HEK293 (cell line): ENCODE data around the gene FNDC5.

Experiments used
- FEZF1 ChIP-seq: fragments of 450-650 bp; formaldehyde crosslinking; IDR thresholded peaks from 2 replicates; pipeline ENCODE4 v1.5.1; 2016; ENCODE audit warnings: missing biosample characterization, missing genetic modification characterization
- GLIS1 ChIP-seq: fragments of 450-650 bp; formaldehyde crosslinking; IDR thresholded peaks from 2 replicates; pipeline ENCODE4 v1.5.1; 2016; ENCODE audit warnings: missing biosample characterization, missing genetic modification characterization
- IKZF3 ChIP-seq: fragments of 450-650 bp; IDR thresholded peaks from 2 replicates; pipeline ENCODE4 v1.5.0; 2018; ENCODE audit warnings: missing biosample characterization, mild to moderate bottlenecking, missing genetic modification characterization, moderate library complexity
- KLF1 ChIP-seq: fragments of 450-650 bp; formaldehyde crosslinking; IDR thresholded peaks from 2 replicates; pipeline ENCODE4 v1.5.1; 2016; ENCODE audit warnings: missing biosample characterization, missing genetic modification characterization
- KLF10 ChIP-seq: fragments of 450-650 bp; IDR thresholded peaks from 2 replicates; pipeline ENCODE4 v1.5.1; 2018; ENCODE audit warnings: missing biosample characterization, mild to moderate bottlenecking, missing genetic modification characterization
- MEIS1 ChIP-seq: sonication (generic); formaldehyde crosslinking; IDR thresholded peaks from 2 replicates; pipeline ENCODE4 v1.8.1; 2022; ENCODE audit warnings: missing genetic modification reagents, mild to moderate bottlenecking, borderline replicate concordance
- SP3 ChIP-seq: fragments of 450-650 bp; formaldehyde crosslinking; IDR thresholded peaks from 2 replicates; pipeline ENCODE4 v1.5.1; 2016; ENCODE audit warnings: missing biosample characterization, missing genetic modification characterization
- ZFP3 ChIP-seq: fragments of 450-650 bp; formaldehyde crosslinking; IDR thresholded peaks from 2 replicates; pipeline ENCODE4 v1.5.1; 2016; ENCODE audit warnings: low read depth, missing biosample characterization, missing genetic modification characterization
- ZNF114 ChIP-seq: fragments of 450-650 bp; formaldehyde crosslinking; IDR thresholded peaks from 2 replicates; pipeline ENCODE4 v1.5.0; 2017; ENCODE audit warnings: missing biosample characterization, missing genetic modification characterization
- ZNF133 ChIP-seq: fragments of 450-650 bp; formaldehyde crosslinking; IDR thresholded peaks from 2 replicates; pipeline ENCODE4 v1.5.1; 2016; ENCODE audit warnings: missing biosample characterization, missing genetic modification characterization
- ZNF2 ChIP-seq: fragments of 450-650 bp; formaldehyde crosslinking; IDR thresholded peaks from 2 replicates; pipeline ENCODE4 v1.5.1; 2016; ENCODE audit warnings: missing biosample characterization, missing genetic modification characterization
- ZNF202 ChIP-seq: fragments of 450-650 bp; formaldehyde crosslinking; IDR thresholded peaks from 2 replicates; pipeline ENCODE4 v1.5.1; 2016; ENCODE audit warnings: missing biosample characterization, missing genetic modification characterization, borderline replicate concordance
- ZNF23 ChIP-seq: fragments of 450-650 bp; formaldehyde crosslinking; IDR thresholded peaks from 2 replicates; pipeline ENCODE4 v1.5.1; 2016; ENCODE audit warnings: missing biosample characterization, missing genetic modification characterization, borderline replicate concordance
- ZNF24 ChIP-seq: fragments of 450-650 bp; formaldehyde crosslinking; IDR thresholded peaks from 2 replicates; pipeline ENCODE4 v1.5.1; 2016; ENCODE audit warnings: missing biosample characterization, missing genetic modification characterization
- ZNF501 ChIP-seq: fragments of 450-650 bp; formaldehyde crosslinking; IDR thresholded peaks from 2 replicates; pipeline ENCODE4 v1.5.1; 2016; ENCODE audit warnings: missing biosample characterization, missing genetic modification characterization
- ZNF610 ChIP-seq: fragments of 450-650 bp; formaldehyde crosslinking; IDR thresholded peaks from 2 replicates; pipeline ENCODE4 v1.5.1; 2016; ENCODE audit warnings: missing biosample characterization, missing genetic modification characterization, borderline replicate concordance
- ZNF654 ChIP-seq: fragments of 450-650 bp; formaldehyde crosslinking; IDR thresholded peaks from 2 replicates; pipeline ENCODE4 v1.5.1; 2016; ENCODE audit warnings: low read depth, missing biosample characterization, missing genetic modification characterization
- ZNF660 ChIP-seq: fragments of 450-650 bp; IDR thresholded peaks from 2 replicates; pipeline ENCODE4 v1.5.1; 2018; ENCODE audit warnings: missing biosample characterization, mild to moderate bottlenecking, missing genetic modification characterization
- ZNF76 ChIP-seq: fragments of 450-650 bp; formaldehyde crosslinking; IDR thresholded peaks from 2 replicates; pipeline ENCODE4; 2016; ENCODE audit warnings: low read depth, missing biosample characterization, missing genetic modification characterization, borderline replicate concordance
- ZXDB ChIP-seq: fragments of 450-650 bp; formaldehyde crosslinking; IDR thresholded peaks from 2 replicates; pipeline ENCODE4 v1.5.1; 2016; ENCODE audit warnings: missing biosample characterization, missing genetic modification characterization
- TF ChIP-seq, protein P1 (sequence below): fragments of 450-650 bp; formaldehyde crosslinking; IDR thresholded peaks from 2 replicates; pipeline ENCODE4 v1.5.1; 2016; ENCODE audit warnings: missing biosample characterization, missing genetic modification characterization
- TF ChIP-seq, protein P2 (sequence below): fragments of 450-650 bp; formaldehyde crosslinking; IDR thresholded peaks from 2 replicates; pipeline ENCODE4 v1.5.1; 2017; ENCODE audit warnings: missing biosample characterization, missing genetic modification characterization
- TF ChIP-seq, protein P3 (sequence below): fragments of 450-650 bp; formaldehyde crosslinking; IDR thresholded peaks from 2 replicates; pipeline ENCODE4 v1.5.1; 2016; ENCODE audit warnings: missing biosample characterization, missing genetic modification characterization
- TF ChIP-seq, protein P4 (sequence below): fragments of 450-650 bp; formaldehyde crosslinking; IDR thresholded peaks from 2 replicates; pipeline ENCODE4 v1.5.1; 2016; ENCODE audit warnings: missing biosample characterization, missing genetic modification characterization
- TF ChIP-seq, protein P5 (sequence below): fragments of 450-650 bp; formaldehyde crosslinking; IDR thresholded peaks from 2 replicates; pipeline ENCODE4 v1.5.1; 2017; ENCODE audit warnings: missing biosample characterization, missing genetic modification characterization
- TF ChIP-seq, protein P6 (sequence below): fragments of 450-650 bp; formaldehyde crosslinking; IDR thresholded peaks from 2 replicates; pipeline ENCODE4; 2016; ENCODE audit warnings: missing biosample characterization, missing genetic modification characterization
- TF ChIP-seq, protein P7 (sequence below): fragments of 450-650 bp; formaldehyde crosslinking; IDR thresholded peaks from 2 replicates; pipeline ENCODE4 v1.5.1; 2016; ENCODE audit warnings: missing biosample characterization, missing genetic modification characterization

FNDC5 gene

DNA sequence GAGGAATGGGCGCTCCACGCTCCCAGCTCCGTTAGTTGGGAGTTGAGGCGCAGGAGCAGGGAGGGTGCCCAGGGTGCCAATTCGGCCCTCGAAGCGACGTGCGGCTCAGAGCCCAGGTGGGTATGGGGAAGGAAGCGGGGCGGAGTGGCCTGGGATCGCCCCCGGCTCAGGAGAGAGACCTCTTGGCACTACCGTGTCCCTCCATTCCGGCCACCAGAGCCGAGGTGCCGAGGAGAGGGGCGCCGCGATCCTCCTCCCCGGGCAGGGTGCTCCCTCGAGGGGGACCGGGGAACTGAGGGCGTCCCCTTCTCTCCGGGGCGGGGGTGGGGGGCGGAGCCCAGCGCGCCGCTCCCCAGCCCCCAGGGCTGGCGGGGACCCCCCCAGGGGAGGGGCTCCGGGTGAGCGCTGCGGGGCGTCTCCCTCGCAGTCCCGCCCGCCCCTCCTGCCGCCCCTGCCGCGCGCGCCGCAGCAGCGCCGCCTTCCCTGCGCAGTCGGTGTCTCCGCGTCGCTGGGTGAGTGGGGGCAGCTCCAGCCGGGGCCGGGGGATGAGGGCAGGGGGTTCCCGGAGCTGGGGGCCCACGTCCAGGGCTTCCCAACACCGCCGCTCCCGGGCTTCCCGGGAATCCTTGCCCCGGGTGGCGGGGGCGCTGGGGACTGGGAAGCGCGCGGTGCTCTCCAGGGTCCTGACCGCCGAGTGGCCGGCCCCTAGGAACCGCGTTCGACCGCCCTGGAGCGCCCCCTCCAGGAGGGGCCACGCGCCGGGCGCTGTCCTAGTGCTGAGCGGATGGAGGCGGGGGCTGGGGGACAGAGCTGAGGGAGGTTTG is 15.5 kb upstream of the FNDC5 start, which contains the start of gene HPCA (continued):
- TF ChIP-seq ZNF660 = 0 out of 2 replicates have a peak, but pooled peaks have one; percentile 32
- TF ChIP-seq, protein P1, sequence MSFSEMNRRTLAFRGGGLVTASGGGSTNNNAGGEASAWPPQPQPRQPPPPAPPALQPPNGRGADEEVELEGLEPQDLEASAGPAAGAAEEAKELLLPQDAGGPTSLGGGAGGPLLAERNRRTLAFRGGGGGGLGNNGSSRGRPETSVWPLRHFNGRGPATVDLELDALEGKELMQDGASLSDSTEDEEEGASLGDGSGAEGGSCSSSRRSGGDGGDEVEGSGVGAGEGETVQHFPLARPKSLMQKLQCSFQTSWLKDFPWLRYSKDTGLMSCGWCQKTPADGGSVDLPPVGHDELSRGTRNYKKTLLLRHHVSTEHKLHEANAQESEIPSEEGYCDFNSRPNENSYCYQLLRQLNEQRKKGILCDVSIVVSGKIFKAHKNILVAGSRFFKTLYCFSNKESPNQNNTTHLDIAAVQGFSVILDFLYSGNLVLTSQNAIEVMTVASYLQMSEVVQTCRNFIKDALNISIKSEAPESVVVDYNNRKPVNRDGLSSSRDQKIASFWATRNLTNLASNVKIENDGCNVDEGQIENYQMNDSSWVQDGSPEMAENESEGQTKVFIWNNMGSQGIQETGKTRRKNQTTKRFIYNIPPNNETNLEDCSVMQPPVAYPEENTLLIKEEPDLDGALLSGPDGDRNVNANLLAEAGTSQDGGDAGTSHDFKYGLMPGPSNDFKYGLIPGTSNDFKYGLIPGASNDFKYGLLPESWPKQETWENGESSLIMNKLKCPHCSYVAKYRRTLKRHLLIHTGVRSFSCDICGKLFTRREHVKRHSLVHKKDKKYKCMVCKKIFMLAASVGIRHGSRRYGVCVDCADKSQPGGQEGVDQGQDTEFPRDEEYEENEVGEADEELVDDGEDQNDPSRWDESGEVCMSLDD (tag by site-specific recombination) = peak; percentile 58; the same call in 1 of the 2 replicates
- TF ChIP-seq ZNF610 (tag by site-specific recombination) = peak; percentile 45; the same call in 1 of the 2 replicates
- TF ChIP-seq KLF10 = no peak
- TF ChIP-seq, protein P2, sequence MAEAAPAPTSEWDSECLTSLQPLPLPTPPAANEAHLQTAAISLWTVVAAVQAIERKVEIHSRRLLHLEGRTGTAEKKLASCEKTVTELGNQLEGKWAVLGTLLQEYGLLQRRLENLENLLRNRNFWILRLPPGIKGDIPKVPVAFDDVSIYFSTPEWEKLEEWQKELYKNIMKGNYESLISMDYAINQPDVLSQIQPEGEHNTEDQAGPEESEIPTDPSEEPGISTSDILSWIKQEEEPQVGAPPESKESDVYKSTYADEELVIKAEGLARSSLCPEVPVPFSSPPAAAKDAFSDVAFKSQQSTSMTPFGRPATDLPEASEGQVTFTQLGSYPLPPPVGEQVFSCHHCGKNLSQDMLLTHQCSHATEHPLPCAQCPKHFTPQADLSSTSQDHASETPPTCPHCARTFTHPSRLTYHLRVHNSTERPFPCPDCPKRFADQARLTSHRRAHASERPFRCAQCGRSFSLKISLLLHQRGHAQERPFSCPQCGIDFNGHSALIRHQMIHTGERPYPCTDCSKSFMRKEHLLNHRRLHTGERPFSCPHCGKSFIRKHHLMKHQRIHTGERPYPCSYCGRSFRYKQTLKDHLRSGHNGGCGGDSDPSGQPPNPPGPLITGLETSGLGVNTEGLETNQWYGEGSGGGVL (tag by site-specific recombination) = peak; percentile 43; the same call in 1 of the 2 replicates
- TF ChIP-seq ZNF202 (tag by site-specific recombination) = no peak
- TF ChIP-seq, protein P3, sequence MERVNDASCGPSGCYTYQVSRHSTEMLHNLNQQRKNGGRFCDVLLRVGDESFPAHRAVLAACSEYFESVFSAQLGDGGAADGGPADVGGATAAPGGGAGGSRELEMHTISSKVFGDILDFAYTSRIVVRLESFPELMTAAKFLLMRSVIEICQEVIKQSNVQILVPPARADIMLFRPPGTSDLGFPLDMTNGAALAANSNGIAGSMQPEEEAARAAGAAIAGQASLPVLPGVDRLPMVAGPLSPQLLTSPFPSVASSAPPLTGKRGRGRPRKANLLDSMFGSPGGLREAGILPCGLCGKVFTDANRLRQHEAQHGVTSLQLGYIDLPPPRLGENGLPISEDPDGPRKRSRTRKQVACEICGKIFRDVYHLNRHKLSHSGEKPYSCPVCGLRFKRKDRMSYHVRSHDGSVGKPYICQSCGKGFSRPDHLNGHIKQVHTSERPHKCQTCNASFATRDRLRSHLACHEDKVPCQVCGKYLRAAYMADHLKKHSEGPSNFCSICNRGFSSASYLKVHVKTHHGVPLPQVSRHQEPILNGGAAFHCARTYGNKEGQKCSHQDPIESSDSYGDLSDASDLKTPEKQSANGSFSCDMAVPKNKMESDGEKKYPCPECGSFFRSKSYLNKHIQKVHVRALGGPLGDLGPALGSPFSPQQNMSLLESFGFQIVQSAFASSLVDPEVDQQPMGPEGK (tag by site-specific recombination) = peak; percentile 95
- TF ChIP-seq ZXDB (tag by site-specific recombination) = peak; percentile 51; the same call in 1 of the 2 replicates
- TF ChIP-seq MEIS1 (CRISPR knock-in tag) = peak; percentile 75; the same call in 1 of the 2 replicates
- TF ChIP-seq GLIS1 = peak; percentile 26; the same call in 1 of the 2 replicates
- TF ChIP-seq, protein P4, sequence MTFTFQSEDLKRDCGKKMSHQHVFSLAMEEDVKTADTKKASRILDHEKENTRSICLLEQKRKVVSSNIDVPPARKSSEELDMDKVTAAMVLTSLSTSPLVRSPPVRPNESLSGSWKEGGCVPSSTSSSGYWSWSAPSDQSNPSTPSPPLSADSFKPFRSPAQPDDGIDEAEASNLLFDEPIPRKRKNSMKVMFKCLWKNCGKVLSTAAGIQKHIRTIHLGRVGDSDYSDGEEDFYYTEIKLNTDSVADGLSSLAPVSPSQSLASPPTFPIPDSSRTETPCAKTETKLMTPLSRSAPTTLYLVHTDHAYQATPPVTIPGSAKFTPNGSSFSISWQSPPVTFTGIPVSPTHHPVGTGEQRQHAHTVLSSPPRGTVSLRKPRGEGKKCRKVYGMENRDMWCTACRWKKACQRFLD = no peak
- TF ChIP-seq ZNF76 (tag by site-specific recombination) = peak; percentile 62; the same call in 1 of the 2 replicates
- TF ChIP-seq ZNF23 (tag by site-specific recombination) = no peak
- TF ChIP-seq, protein P5, sequence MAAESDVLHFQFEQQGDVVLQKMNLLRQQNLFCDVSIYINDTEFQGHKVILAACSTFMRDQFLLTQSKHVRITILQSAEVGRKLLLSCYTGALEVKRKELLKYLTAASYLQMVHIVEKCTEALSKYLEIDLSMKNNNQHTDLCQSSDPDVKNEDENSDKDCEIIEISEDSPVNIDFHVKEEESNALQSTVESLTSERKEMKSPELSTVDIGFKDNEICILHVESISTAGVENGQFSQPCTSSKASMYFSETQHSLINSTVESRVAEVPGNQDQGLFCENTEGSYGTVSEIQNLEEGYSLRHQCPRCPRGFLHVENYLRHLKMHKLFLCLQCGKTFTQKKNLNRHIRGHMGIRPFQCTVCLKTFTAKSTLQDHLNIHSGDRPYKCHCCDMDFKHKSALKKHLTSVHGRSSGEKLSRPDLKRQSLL (tag by site-specific recombination) = no peak
- TF ChIP-seq SP3 (tag by site-specific recombination) = peak; percentile 28; the same call in 1 of the 2 replicates
- TF ChIP-seq, protein P6, sequence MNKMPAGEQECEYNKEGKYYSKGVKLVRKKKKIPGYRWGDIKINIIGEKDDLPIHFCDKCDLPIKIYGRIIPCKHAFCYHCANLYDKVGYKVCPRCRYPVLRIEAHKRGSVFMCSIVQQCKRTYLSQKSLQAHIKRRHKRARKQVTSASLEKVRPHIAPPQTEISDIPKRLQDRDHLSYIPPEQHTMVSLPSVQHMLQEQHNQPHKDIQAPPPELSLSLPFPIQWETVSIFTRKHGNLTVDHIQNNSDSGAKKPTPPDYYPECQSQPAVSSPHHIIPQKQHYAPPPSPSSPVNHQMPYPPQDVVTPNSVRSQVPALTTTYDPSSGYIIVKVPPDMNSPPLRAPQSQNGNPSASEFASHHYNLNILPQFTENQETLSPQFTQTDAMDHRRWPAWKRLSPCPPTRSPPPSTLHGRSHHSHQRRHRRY = no peak
- TF ChIP-seq ZNF501 = peak; percentile 56; the same call in 1 of the 2 replicates
- 0 out of 2 replicates have a peak, but pooled peaks have one; percentile 12 for TF ChIP-seq KLF1 (tag by site-specific recombination)
- TF ChIP-seq FEZF1 (tag by site-specific recombination) = no peak
- TF ChIP-seq, protein P7, sequence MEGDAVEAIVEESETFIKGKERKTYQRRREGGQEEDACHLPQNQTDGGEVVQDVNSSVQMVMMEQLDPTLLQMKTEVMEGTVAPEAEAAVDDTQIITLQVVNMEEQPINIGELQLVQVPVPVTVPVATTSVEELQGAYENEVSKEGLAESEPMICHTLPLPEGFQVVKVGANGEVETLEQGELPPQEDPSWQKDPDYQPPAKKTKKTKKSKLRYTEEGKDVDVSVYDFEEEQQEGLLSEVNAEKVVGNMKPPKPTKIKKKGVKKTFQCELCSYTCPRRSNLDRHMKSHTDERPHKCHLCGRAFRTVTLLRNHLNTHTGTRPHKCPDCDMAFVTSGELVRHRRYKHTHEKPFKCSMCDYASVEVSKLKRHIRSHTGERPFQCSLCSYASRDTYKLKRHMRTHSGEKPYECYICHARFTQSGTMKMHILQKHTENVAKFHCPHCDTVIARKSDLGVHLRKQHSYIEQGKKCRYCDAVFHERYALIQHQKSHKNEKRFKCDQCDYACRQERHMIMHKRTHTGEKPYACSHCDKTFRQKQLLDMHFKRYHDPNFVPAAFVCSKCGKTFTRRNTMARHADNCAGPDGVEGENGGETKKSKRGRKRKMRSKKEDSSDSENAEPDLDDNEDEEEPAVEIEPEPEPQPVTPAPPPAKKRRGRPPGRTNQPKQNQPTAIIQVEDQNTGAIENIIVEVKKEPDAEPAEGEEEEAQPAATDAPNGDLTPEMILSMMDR (tag by site-specific recombination) = peak; percentile 86
- peak; percentile 33; the same call in 1 of the 2 replicates for TF ChIP-seq ZNF24 (tag by site-specific recombination)
- TF ChIP-seq ZNF2 (tag by site-specific recombination) = peak; percentile 50; the same call in 1 of the 2 replicates
- TF ChIP-seq ZNF114 (tag by site-specific recombination) = no peak
- TF ChIP-seq IKZF3 (tag by site-specific recombination) = peak; percentile 90
- TF ChIP-seq ZNF654 (tag by site-specific recombination) = 0 out of 2 replicates have a peak, but pooled peaks have one; percentile 11
- TF ChIP-seq ZFP3 (tag by site-specific recombination) = no peak
- TF ChIP-seq ZNF133 (tag by site-specific recombination) = no peak
